Nephron progenitor cell (in vitro differentiated cells): ENCODE results near the gene UNC80.
A peak's percentile ranks its signal among the peaks of the same experiment; 100 is the strongest.

Experiments used
- DNase-seq: peaks from one replicate; pipeline ENCODE4 v3.0.0; 2021
- H3K27ac Mint-ChIP-seq: 2 replicates; pipeline ENCODE4 v1.8.0; 2021; ENCODE audit warnings: mild to moderate bottlenecking, moderate library complexity, mixed read lengths
- H3K27me3 Mint-ChIP-seq: 2 replicates; pipeline ENCODE4 v1.8.0; 2021; ENCODE audit warnings: mild to moderate bottlenecking, low read depth, mixed read lengths; ENCODE audit not compliant: poor library complexity
- H3K36me3 Mint-ChIP-seq: 2 replicates; pipeline ENCODE4 v1.8.0; 2021; ENCODE audit warnings: low read depth, mixed read lengths
- H3K4me1 Mint-ChIP-seq: 2 replicates; pipeline ENCODE4 v1.8.0; 2021; ENCODE audit warnings: mixed read lengths
- H3K4me3 Mint-ChIP-seq: 2 replicates; pipeline ENCODE4 v1.8.0; 2021; ENCODE audit warnings: mild to moderate bottlenecking, moderate library complexity, mixed read lengths
- H3K9me3 Mint-ChIP-seq: 2 replicates; pipeline ENCODE4 v1.8.0; 2021; ENCODE audit warnings: mild to moderate bottlenecking, moderate library complexity, mixed read lengths
- TF ChIP-seq, protein P1 (sequence below): fragments of 200-600 bp; sonication (generic); IDR thresholded peaks from 2 replicates; pipeline ENCODE4 v1.5.0; 2021; ENCODE audit warnings: antibody characterized with exemption

Gene UNC80

DNA sequence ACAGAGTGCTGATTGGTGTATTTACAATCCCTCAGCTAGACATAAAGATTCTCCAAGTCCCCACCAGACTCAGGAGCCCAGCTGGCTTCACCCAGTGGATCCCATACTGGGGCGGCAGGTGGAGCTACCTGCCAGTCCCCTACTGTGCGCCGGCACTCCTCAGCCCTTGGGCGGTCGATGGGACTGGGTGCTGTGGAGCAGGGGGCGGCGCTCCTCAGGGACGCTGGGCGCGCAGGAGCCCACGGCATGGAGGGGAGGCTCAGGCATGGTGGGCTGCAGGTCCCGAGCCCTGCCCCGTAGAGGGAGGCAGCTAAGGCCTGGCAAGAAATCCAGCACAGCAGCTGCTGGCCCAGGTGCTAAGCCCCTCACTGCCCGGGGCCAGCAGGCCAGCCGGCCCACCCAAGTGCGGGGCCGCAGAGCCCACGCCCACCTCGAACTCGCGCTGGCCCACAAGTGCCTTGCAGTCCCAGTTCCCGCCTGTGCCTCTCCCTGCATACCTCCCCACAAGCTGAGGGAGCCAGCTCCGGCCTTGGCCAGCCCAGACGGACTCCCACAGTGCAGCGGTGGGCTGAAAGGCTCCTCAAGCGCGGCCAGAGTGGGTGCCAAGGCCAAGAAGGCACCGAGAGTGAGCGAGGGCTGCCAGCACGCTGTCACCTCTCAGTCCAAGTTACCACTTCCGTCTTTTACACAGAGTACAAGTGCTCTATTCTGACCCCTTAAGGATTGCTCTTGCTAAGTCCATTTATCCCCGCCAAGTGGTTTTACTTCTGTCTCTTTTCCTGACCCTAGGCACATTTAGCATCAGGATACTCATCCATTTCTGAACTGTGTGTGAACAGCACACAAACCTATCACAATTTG lies 229.1 kb downstream of the UNC80 start:
- Mint-ChIP-seq H3K4me1 (peaks cover 36% of the 10 kb centered on the region), H3K9me3 (no peaks in the 10 kb centered on the region), H3K4me3 (no peak overlapping the region), H3K27me3 (peaks cover 19% of the 10 kb centered on the region), H3K36me3 (no peaks in the 10 kb centered on the region), H3K27ac (no peak overlapping the region)
- DNase-seq: no peak
- TF ChIP-seq, protein P1, sequence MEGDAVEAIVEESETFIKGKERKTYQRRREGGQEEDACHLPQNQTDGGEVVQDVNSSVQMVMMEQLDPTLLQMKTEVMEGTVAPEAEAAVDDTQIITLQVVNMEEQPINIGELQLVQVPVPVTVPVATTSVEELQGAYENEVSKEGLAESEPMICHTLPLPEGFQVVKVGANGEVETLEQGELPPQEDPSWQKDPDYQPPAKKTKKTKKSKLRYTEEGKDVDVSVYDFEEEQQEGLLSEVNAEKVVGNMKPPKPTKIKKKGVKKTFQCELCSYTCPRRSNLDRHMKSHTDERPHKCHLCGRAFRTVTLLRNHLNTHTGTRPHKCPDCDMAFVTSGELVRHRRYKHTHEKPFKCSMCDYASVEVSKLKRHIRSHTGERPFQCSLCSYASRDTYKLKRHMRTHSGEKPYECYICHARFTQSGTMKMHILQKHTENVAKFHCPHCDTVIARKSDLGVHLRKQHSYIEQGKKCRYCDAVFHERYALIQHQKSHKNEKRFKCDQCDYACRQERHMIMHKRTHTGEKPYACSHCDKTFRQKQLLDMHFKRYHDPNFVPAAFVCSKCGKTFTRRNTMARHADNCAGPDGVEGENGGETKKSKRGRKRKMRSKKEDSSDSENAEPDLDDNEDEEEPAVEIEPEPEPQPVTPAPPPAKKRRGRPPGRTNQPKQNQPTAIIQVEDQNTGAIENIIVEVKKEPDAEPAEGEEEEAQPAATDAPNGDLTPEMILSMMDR: no peak

DNA sequence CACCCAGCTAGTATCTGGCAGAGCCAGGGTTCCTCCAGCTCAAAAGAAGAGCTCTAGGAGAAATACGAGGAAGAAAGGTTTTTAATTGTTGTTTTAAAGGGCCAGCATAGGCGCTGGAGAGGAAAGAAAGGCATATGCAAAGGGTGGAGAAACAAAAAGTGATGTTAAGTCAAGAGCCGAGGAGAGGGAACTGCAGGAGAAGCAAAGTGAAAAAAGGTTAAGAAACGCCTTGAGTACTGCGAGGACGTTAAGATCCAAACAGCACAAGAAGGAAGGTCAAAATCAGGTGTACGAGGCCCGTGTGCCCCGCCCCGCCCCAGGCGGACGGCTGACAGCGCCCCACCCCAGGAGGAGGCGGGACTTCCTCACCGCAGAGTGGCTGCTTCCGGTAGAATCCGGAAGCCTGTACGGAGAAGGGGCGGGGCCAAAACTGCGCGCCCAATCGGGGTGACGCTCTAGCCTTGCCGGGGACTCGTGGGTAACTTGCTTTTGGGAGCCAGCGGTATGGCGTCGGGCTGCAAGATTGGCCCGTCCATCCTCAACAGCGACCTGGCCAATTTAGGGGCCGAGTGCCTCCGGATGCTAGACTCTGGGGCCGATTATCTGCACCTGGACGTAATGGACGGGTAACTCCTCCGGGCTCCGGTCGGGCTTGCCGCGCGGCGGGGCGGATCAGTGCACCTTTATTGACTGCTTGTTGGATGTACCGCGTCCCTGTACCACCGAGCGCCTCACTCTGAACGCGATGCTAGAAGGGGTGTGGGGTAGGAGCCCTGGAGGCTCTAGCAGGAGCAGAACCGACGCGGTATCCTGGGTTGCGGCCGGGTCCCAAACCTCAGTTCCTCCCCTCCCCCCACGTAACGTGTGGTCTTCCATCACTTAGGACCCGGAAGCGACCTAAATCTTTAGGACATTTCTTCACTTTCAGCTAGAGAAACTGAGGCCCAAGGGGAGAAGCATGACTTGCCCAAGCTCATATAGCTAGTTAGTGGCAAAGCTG lies 230.8 kb downstream of the UNC80 start, which contains the start of gene RPE:
Gene RPE (plus strand): TSS at position 481 of the 1,000 bp plus-strand sequence. CDS start 24 bp downstream, at position 505.
- TF ChIP-seq, protein P1: no peak
- Mint-ChIP-seq H3K4me3 (peak within 1 kb of the TSS; percentile 99), H3K9me3 (no peaks in the 10 kb centered on the region), H3K4me1 (peaks cover 41% of the 10 kb centered on the region), H3K27ac (peak within 1 kb of the TSS; percentile 70), H3K27me3 (peaks cover 14% of the 10 kb centered on the region), H3K36me3 (peaks cover 2% of the 10 kb centered on the region)
- peak; percentile 96 for DNase-seq

DNA sequence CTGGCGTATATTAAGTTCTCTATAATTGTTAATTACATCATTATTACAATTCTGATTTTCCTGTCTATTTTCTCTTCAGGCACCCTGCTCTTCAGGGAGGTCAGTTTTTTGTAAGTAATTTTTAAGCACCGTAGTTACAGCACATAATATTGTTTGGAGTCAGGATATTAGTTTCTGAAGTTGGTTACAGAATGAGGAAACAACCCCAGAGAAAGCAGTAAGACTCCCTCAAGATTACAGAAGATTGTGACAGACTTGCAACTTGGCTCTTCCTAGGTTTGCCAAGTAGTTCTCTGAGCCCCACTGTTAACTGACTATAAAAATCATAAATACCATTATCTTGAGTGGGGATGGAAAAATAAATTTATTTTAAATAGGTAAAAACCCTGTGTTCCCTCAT lies 231.7 kb downstream of the UNC80 start:
- Mint-ChIP-seq H3K36me3 (peaks cover 11% of the 10 kb centered on the region), H3K4me1 (peaks cover 41% of the 10 kb centered on the region), H3K4me3 (peak overlapping the region; percentile 99), H3K27me3 (peaks cover 10% of the 10 kb centered on the region), H3K27ac (no peak overlapping the region), H3K9me3 (no peaks in the 10 kb centered on the region)
- TF ChIP-seq, protein P1: no peak
- DNase-seq: no peak

DNA sequence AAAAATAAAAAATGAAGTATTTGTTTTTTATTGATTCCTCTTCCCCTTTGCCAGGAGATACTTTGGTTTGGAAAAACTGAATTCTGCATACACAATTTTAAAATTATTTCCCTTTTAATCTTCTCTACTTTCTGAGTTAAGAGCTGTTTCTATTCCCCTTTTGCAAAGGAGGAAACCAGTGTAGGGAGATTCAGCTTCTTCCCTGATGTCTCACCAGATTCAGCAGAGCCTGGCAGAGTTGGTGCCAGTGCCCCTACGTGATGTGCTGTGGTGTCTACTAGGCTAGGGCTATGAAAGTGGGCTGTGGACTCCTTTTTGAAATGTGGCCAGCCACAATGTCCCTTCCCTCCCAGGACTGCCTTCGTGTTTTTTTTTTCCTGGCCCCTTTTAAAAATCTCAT lies 233.2 kb downstream of the UNC80 start:
- Mint-ChIP-seq H3K4me3 (peak overlapping the region; percentile 99), H3K27ac (peak overlapping the region; percentile 63), H3K4me1 (peaks cover 41% of the 10 kb centered on the region), H3K36me3 (peaks cover 22% of the 10 kb centered on the region), H3K27me3 (peaks cover under 1% of the 10 kb centered on the region), H3K9me3 (no peaks in the 10 kb centered on the region)
- no peak for DNase-seq
- TF ChIP-seq, protein P1: no peak

DNA sequence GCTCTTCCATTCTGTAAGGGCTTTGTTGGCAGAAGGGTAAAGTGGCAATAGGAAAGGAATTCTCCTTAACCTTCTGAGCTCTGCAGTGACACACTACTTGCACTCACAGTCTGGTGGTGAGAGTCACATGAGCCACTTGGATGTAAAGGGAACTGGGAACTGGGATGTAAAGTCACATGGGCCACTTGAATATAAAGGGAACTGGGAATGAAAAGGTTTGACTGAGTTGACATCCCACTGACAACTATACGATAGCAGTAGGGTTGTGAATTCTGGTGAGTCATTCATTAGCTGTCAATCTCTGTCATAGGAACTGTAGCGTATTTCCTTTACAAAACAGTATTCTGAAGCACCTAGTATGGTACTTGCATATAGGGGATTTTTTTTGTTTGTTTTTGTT lies 236.3 kb downstream of the UNC80 start:
- H3K4me3 Mint-ChIP-seq: no peak overlapping the region
- no peak overlapping the region for H3K27ac Mint-ChIP-seq
- H3K9me3 Mint-ChIP-seq: no peaks in the 10 kb centered on the region
- no peaks in the 10 kb centered on the region for H3K27me3 Mint-ChIP-seq
- TF ChIP-seq, protein P1: no peak
- H3K4me1 Mint-ChIP-seq: peaks cover 30% of the 10 kb centered on the region
- peaks cover 44% of the 10 kb centered on the region for H3K36me3 Mint-ChIP-seq
- no peak for DNase-seq
